Mammary epithelial cell (primary cell): Measurements from ENCODE around the gene PAX2.

Source experiments
- EZH2 ChIP-seq: IDR thresholded peaks from 2 replicates; pipeline ENCODE4 v1.6.1; 2012; ENCODE audit warnings: low read length, inconsistent platforms, borderline replicate concordance
- TF ChIP-seq, protein P1 (sequence below), 2 donors: IDR thresholded peaks in 1 of 2; conservative IDR thresholded peaks in 1 of 2; 2 replicates each; pipeline ENCODE4 v1.5.1; 2011 to 2012; ENCODE audit warnings: inconsistent platforms in 2 of 2, low read length in 2 of 2, mild to moderate bottlenecking in 2 of 2, control low read depth in 1 of 2, low read depth in 1 of 2; ENCODE audit not compliant: insufficient read depth in 1 of 2; ENCODE audit errors: extremely low read depth in 1 of 2

DNA sequence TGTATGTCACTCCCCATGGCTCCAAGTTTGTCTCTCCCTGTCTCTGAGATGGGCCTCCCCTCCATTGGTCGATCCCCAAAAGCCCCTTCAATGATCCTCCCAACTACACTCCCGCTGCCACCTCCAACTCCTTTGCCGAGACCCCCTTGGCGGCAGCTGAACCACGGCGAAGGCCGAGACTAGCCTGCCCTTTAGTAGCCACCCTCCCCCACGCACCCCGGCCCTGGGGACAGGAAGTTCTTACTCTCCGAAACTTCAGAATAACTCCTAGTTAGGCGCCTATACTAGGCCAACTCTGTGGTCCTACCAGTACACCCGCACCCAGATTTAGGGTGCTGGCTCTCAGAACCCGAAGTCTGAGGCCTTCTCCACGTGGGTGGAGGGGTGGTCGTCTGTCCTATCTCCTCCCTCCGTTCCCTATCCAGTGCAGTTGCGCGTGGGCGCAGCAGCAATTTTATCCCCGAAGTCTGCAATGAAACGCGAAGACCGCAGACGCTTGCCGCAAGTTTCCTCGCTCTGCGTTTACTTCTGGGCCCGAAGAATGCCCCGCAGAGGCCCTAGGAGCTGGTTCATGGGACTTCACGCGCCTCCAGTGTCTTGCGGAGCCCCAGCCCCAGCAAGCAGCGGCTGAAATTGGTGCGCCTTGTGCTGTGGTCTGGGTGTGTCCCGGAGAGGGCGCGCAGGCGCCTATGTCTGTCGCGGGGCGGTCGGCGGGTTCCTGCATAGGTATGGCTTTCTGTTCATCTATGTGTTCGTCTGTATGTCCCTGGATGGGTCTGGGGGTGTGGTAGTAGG is 84.7 kb downstream of the PAX2 start:
- TF ChIP-seq, protein P1, sequence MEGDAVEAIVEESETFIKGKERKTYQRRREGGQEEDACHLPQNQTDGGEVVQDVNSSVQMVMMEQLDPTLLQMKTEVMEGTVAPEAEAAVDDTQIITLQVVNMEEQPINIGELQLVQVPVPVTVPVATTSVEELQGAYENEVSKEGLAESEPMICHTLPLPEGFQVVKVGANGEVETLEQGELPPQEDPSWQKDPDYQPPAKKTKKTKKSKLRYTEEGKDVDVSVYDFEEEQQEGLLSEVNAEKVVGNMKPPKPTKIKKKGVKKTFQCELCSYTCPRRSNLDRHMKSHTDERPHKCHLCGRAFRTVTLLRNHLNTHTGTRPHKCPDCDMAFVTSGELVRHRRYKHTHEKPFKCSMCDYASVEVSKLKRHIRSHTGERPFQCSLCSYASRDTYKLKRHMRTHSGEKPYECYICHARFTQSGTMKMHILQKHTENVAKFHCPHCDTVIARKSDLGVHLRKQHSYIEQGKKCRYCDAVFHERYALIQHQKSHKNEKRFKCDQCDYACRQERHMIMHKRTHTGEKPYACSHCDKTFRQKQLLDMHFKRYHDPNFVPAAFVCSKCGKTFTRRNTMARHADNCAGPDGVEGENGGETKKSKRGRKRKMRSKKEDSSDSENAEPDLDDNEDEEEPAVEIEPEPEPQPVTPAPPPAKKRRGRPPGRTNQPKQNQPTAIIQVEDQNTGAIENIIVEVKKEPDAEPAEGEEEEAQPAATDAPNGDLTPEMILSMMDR (conservative IDR thresholded peaks at IDR 0.05 in 1 of 2, IDR thresholded peaks at IDR 0.05 in 1 of 2; ENCODE audit: extremely low read depth in 1 of 2, insufficient read depth in 1 of 2, low read depth in 1 of 2, low read length in 2 of 2): no peak
- peak; percentile 87 for TF ChIP-seq EZH2
